H1 (cell line): ENCODE data around the gene ARHGEF12. TPM values are rescaled to one million over a fixed set of nuclear protein-coding genes. Genes with fewer than 3 reads are reported as not detected.
A peak's percentile ranks its signal among the peaks of the same experiment; 100 is the strongest.

Experiments used
- CTCF ChIA-PET: fragments of 300-600 bp; sonication (Branson Sonifier 250); formaldehyde crosslinking; loops from one replicate; lab custom pipeline; 2021; ENCODE audit not compliant: partially characterized antibody; lab: Charles Lee
- POLR2A ChIA-PET: fragments of 300-600 bp; sonication (Branson Sonifier 250); formaldehyde crosslinking; loops from one replicate; lab custom pipeline; 2021; ENCODE audit warnings: inconsistent platforms; ENCODE audit not compliant: partially characterized antibody; lab: Charles Lee
- DNase-seq, 2 experiments: peaks; one replicate each; pipeline versions ENCODE4 v3.0.0 to v3.0.0-alpha.2; 2010 to 2022; ENCODE audit warnings: low spot score in 2 of 2, low read depth in 1 of 2, mixed read lengths in 1 of 2
- FAIRE-seq: peaks from 2 replicates; lab custom pipeline; 2011; peaks lifted over from hg19 to GRCh38; lab: Jason Lieb, UNC
- H2AFZ ChIP-seq: 2 replicates; pipeline ENCODE4 v1.8.1; 2012; ENCODE audit warnings: low read length, inconsistent platforms
- H2AK5ac ChIP-seq: 2 replicates; pipeline ENCODE4 v1.6.1; 2013; ENCODE audit warnings: low read depth, low read length
- H2BK120ac ChIP-seq: replicated peaks from 2 replicates; pipeline ENCODE3; 2013; ENCODE audit warnings: low read depth, low read length, inconsistent platforms
- H2BK12ac ChIP-seq: 2 replicates; pipeline ENCODE4 v1.6.1; 2013; ENCODE audit warnings: low read depth, low read length
- H2BK15ac ChIP-seq: 2 replicates; pipeline ENCODE4 v1.6.1; 2013; ENCODE audit warnings: low read length
- H2BK20ac ChIP-seq: 2 replicates; pipeline ENCODE4 v1.6.1; 2013; ENCODE audit warnings: low read length
- H2BK5ac ChIP-seq: 2 replicates; pipeline ENCODE4 v1.6.1; 2013; ENCODE audit warnings: low read depth, low read length
- H3K14ac ChIP-seq: 2 replicates; pipeline ENCODE4 v1.6.1; 2013; ENCODE audit warnings: inconsistent platforms; ENCODE audit not compliant: insufficient read length
- H3K18ac ChIP-seq: 2 replicates; pipeline ENCODE4 v1.6.1; 2013; ENCODE audit warnings: low read length; ENCODE audit errors: extremely low read depth
- H3K23ac ChIP-seq: 2 replicates; pipeline ENCODE4 v1.6.1; 2013; ENCODE audit warnings: inconsistent platforms; ENCODE audit not compliant: insufficient read length
- H3K23me2 ChIP-seq: 2 replicates; pipeline ENCODE4 v1.6.1; 2013; ENCODE audit warnings: low read depth, low read length
- H3K27ac ChIP-seq: 2 replicates; pipeline ENCODE4 v1.6.1; 2011; ENCODE audit warnings: low read depth, low read length, inconsistent platforms
- H3K27me3 ChIP-seq, 4 experiments: replicated peaks in 1 of 4; 1 replicate in 1 of 4; 2 replicates in 3 of 4; pipeline versions ENCODE4 v1.6.1 to v1.8.1; 2011 to 2013; ENCODE audit warnings: low read length in 3 of 4, mild to moderate bottlenecking in 3 of 4, inconsistent platforms in 2 of 4, mixed read lengths in 2 of 4, moderate library complexity in 1 of 4; ENCODE audit not compliant: control insufficient read depth in 3 of 4, insufficient read depth in 3 of 4; ENCODE audit errors: extremely low read depth in 1 of 4
- H3K36me3 ChIP-seq, 4 experiments: 2 replicates each; pipeline versions ENCODE4 v1.6.1 to v1.8.1; 2011 to 2013; ENCODE audit warnings: mild to moderate bottlenecking in 4 of 4, low read length in 3 of 4, moderate library complexity in 2 of 4, control low read depth in 1 of 4, inconsistent platforms in 1 of 4; ENCODE audit not compliant: insufficient read depth in 4 of 4, control insufficient read depth in 2 of 4
- H3K4ac ChIP-seq: replicated peaks from 2 replicates; pipeline ENCODE3; 2013; ENCODE audit warnings: low read length, low read depth, mixed read lengths, inconsistent platforms; ENCODE audit not compliant: insufficient read length
- H3K4me1 ChIP-seq, 4 experiments: replicated peaks in 1 of 4; 1 replicate in 1 of 4; 2 replicates in 3 of 4; pipeline versions ENCODE4 v1.6.1 to v1.8.1; 2011 to 2013; ENCODE audit warnings: low read length in 3 of 4, inconsistent platforms in 2 of 4, mixed read lengths in 1 of 4; ENCODE audit not compliant: insufficient read depth in 4 of 4, control insufficient read depth in 3 of 4
- H3K4me2 ChIP-seq, 2 experiments: 2 replicates each; pipeline versions ENCODE4 v1.6.1 to v1.8.1; 2011 to 2013; ENCODE audit warnings: low read depth in 2 of 2, low read length in 2 of 2, control low read depth in 1 of 2, inconsistent platforms in 1 of 2, mild to moderate bottlenecking in 1 of 2; ENCODE audit not compliant: insufficient read depth in 1 of 2
- H3K4me3 ChIP-seq, 4 experiments: fragments of 200-600, 300-600 bp in 1 of 4; sonication (generic), shearing (Covaris generic), sonication (Bioruptor Twin) in 1 of 4; 2 replicates each; pipeline versions ENCODE4 v1.5.1 to v1.8.1; 2011 to 2016; ENCODE audit warnings: low read length in 4 of 4, low read depth in 3 of 4, control low read depth in 2 of 4, inconsistent platforms in 2 of 4, mild to moderate bottlenecking in 2 of 4, mixed read lengths in 1 of 4, moderate library complexity in 1 of 4; ENCODE audit not compliant: insufficient read depth in 2 of 4; ENCODE audit errors: extremely low read depth in 1 of 4
- H3K56ac ChIP-seq: replicated peaks from 2 replicates; pipeline ENCODE3; 2013; ENCODE audit warnings: low read depth, mild to moderate bottlenecking, mixed read lengths, low read length, inconsistent platforms; ENCODE audit not compliant: insufficient read length
- H3K79me1 ChIP-seq: 2 replicates; pipeline ENCODE4 v1.6.1; 2013; ENCODE audit warnings: low read depth, low read length, control low read depth
- H3K79me2 ChIP-seq, 2 experiments: 2 replicates each; pipeline versions ENCODE4 v1.6.1 to v1.8.1; 2012 to 2013; ENCODE audit warnings: low read length in 2 of 2, mild to moderate bottlenecking in 2 of 2, inconsistent platforms in 1 of 2; ENCODE audit not compliant: insufficient read depth in 2 of 2, control insufficient read depth in 1 of 2
- H3K9ac ChIP-seq, 4 experiments: replicated peaks in 1 of 4; 1 replicate in 1 of 4; 2 replicates in 3 of 4; pipeline versions ENCODE4 v1.6.1 to v1.8.1; 2011 to 2013; ENCODE audit warnings: low read depth in 3 of 4, low read length in 3 of 4, control low read depth in 2 of 4, mild to moderate bottlenecking in 2 of 4, moderate library complexity in 2 of 4, inconsistent platforms in 1 of 4; ENCODE audit errors: extremely low read depth in 1 of 4
- H3K9me3 ChIP-seq, 2 experiments: 2 replicates each; pipeline versions ENCODE4 v1.6.1 to v1.8.1; 2012 to 2013; ENCODE audit warnings: mild to moderate bottlenecking in 2 of 2, moderate library complexity in 2 of 2, control low read depth in 1 of 2, inconsistent platforms in 1 of 2, low read depth in 1 of 2, low read length in 1 of 2, mixed read lengths in 1 of 2; ENCODE audit not compliant: insufficient read depth in 2 of 2
- H4K20me1 ChIP-seq, 2 experiments: replicated peaks in 1 of 2; 2 replicates each; pipeline versions ENCODE3 to v1.8.1; 2011 to 2013; ENCODE audit warnings: inconsistent platforms in 2 of 2, low read length in 2 of 2, mild to moderate bottlenecking in 1 of 2; ENCODE audit not compliant: insufficient read depth in 2 of 2, control insufficient read depth in 1 of 2
- H4K5ac ChIP-seq: 2 replicates; pipeline ENCODE4 v1.6.1; 2013; ENCODE audit warnings: low read length, low read depth, mixed read lengths, inconsistent platforms; ENCODE audit not compliant: insufficient read length
- H4K8ac ChIP-seq: 2 replicates; pipeline ENCODE4 v1.8.0; 2013; ENCODE audit warnings: mild to moderate bottlenecking, moderate library complexity, low read length, inconsistent platforms; ENCODE audit not compliant: insufficient read depth; ENCODE audit errors: extremely low read depth
- H4K91ac ChIP-seq: replicated peaks from 2 replicates; pipeline ENCODE3; 2013; ENCODE audit warnings: low read length, mixed read lengths, inconsistent platforms; ENCODE audit not compliant: insufficient read length
- ASH2L ChIP-seq: fragments of 200-600, 300-600 bp; sonication (generic); IDR thresholded peaks from one replicate; pipeline ENCODE4 v1.7.1; 2017; ENCODE audit warnings: low read length
- ATF3 ChIP-seq: IDR thresholded peaks from 2 replicates; pipeline ENCODE4 v1.6.1; 2011; ENCODE audit warnings: low read depth, mild to moderate bottlenecking, low read length; ENCODE audit not compliant: insufficient read depth
- BCL11A ChIP-seq, 2 experiments: IDR thresholded peaks; one replicate each; pipeline ENCODE4 v1.6.1; 2011; ENCODE audit warnings: low read depth in 2 of 2, low read length in 2 of 2, mild to moderate bottlenecking in 2 of 2
- CBX8 ChIP-seq: fragments of 300-800, 300-1000 bp; sonication (generic); IDR thresholded peaks from 2 replicates; pipeline ENCODE4 v1.7.1; 2016; ENCODE audit warnings: low read depth, low read length, borderline replicate concordance
- EGR1 ChIP-seq: IDR thresholded peaks from 2 replicates; pipeline ENCODE4 v1.6.1; 2011; ENCODE audit warnings: low read depth, low read length, borderline replicate concordance
- MAX ChIP-seq: IDR thresholded peaks from 2 replicates; pipeline ENCODE4 v1.6.1; 2012; ENCODE audit warnings: inconsistent platforms
- NRF1 ChIP-seq: IDR thresholded peaks from 2 replicates; pipeline ENCODE4 v1.6.1; 2011; ENCODE audit warnings: mild to moderate bottlenecking, low read depth, low read length, improper control_type of control experiment
- RAD21 ChIP-seq, 2 experiments: IDR thresholded peaks in 1 of 2; conservative IDR thresholded peaks in 1 of 2; 2 replicates each; pipeline ENCODE4 v1.6.1; 2011; ENCODE audit warnings: low read depth in 2 of 2, low read length in 2 of 2, improper control_type of control experiment in 1 of 2, inconsistent platforms in 1 of 2, mild to moderate bottlenecking in 1 of 2, moderate library complexity in 1 of 2
- RBBP5 ChIP-seq: IDR thresholded peaks from 2 replicates; pipeline ENCODE4 v1.7.1; 2012; ENCODE audit warnings: low read depth, mild to moderate bottlenecking, inconsistent platforms, low read length, moderate library complexity, borderline replicate concordance
- RXRA ChIP-seq: IDR thresholded peaks from 2 replicates; pipeline ENCODE4 v1.6.1; 2011; ENCODE audit warnings: low read depth, mild to moderate bottlenecking, low read length, moderate library complexity; ENCODE audit not compliant: insufficient read depth
- SIRT6 ChIP-seq: IDR thresholded peaks from one replicate; pipeline ENCODE4 v1.7.1; 2012; ENCODE audit warnings: low read length, inconsistent platforms
- SP1 ChIP-seq: IDR thresholded peaks from 2 replicates; pipeline ENCODE4 v1.6.1; 2011; ENCODE audit warnings: low read depth, low read length
- TAF1 ChIP-seq: IDR thresholded peaks from 2 replicates; pipeline ENCODE4 v1.6.1; 2011; ENCODE audit warnings: mild to moderate bottlenecking, low read depth, low read length
- TAF7 ChIP-seq: optimal IDR thresholded peaks from 2 replicates; pipeline ENCODE3; 2011; ENCODE audit warnings: low read depth, mild to moderate bottlenecking, inconsistent platforms, low read length, moderate library complexity, borderline replicate concordance
- WGBS, 2 experiments: shearing (Covaris generic) in 1 of 2; methylation state at CpG; one replicate each; pipeline versions ENCODE4 v1.1.6 to v1.1.7; 2013 to 2015; ENCODE audit warnings: low lambda C conversion rate in 2 of 2, mixed read lengths in 2 of 2, inconsistent platforms in 1 of 2, low coverage in 1 of 2, missing lambda C conversion rate in 1 of 2; ENCODE audit not compliant: insufficient replicate concordance in 2 of 2, insufficient coverage in 1 of 2, insufficient read length in 1 of 2; ENCODE audit errors: extremely low coverage in 1 of 2, missing lambda C conversion rate in 1 of 2; 5-methylcytosine and 5-hydroxymethylcytosine counted together
- polyA plus RNA-seq, 7 experiments: library from polyadenylated mRNA; depleted of rRNA in 3 of 7; stranded (reverse) in 5 of 7; unstranded in 2 of 7; fragments of >200 nt in 5 of 7; fragments of 200-250 nt in 2 of 7; gene quantifications; 1 replicate in 5 of 7; 2 replicates in 1 of 7; 4 replicates in 1 of 7; pipeline versions ENCODE4 v1.2.1 to v1.2.3, GENCODE V29; 2011 to 2013; ENCODE audit warnings: missing spikeins in 2 of 7, mixed read lengths in 2 of 7
- total RNA-seq: library from RNA; stranded (reverse); fragmentation: NEBNext Ultra II Directional; extraction: Animal tissue kit (Norgen Biotek cat#: 25700); gene quantifications from 2 replicates; pipeline ENCODE4 v1.2.1, GENCODE V29; 2021

The ARHGEF12 gene
- total and polyA plus RNA-seq, 2 of the 8 experiments (the other 6 are each of a cell fraction or from before 2014, with no cell fraction given): 5.1 to 33.7 TPM

DNA sequence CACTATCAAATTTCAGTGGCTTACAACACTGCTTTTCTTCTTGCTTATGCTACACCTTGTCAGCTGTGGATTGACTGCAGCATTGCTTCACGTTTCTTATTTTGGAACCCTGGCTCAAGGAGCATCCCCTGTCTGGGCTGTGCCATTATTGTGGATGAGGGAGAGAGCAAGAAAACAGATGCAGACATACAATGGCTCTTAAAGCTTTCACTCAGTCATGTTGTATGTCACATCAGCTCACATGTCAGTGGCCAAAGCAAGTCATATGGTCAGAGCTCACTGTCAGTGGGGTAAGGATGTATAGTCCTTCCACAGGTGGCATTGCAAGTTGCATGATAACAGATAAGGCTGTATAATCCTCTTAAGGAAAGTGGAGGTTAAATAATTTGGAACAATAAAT is 10.0 kb downstream of the ARHGEF12 start:
- Histone ChIP-seq H3K27ac (no peak overlapping the region), H2AK5ac (no peak overlapping the region), H3K4ac (no peak overlapping the region), H3K36me3 (no peaks in the 10 kb centered on the region), H4K8ac (no peak overlapping the region), H3K23me2 (no peaks in the 10 kb centered on the region), H3K56ac (no peak overlapping the region), H3K4me3 (no peak overlapping the region), H2BK120ac (no peak overlapping the region), H3K4me2 (no peak overlapping the region), H2BK12ac (no peak overlapping the region), H3K23ac (no peak overlapping the region), H2BK5ac (no peak overlapping the region), H2AFZ (no peak overlapping the region), H4K91ac (no peak overlapping the region), H3K4me1 (no peaks in the 10 kb centered on the region), H3K27me3 (no peaks in the 10 kb centered on the region), H3K79me1 (peaks cover 3% of the 10 kb centered on the region; the same call in 1 of the 2 replicates), H3K79me2 (peaks cover 0 to 87% of the 10 kb centered on the region in 2 experiments; a peak in 3 of 4 replicates), H3K18ac (no peak overlapping the region), H4K20me1 (peaks cover 0 to 5% of the 10 kb centered on the region in 2 experiments), H2BK20ac (no peak overlapping the region), H4K5ac (no peak overlapping the region), H3K14ac (no peak overlapping the region), H3K9ac (no peak overlapping the region), H2BK15ac (no peak overlapping the region), H3K9me3 (no peaks in the 10 kb centered on the region)
- ChIA-PET POLR2A (interaction anchor here (1.7 kb wide), 1 partner anchor 10 kb away, joined by 6 read pairs; the partner anchor contains the start of gene ARHGEF12), CTCF (interaction anchor here (0.6 to 0.9 kb wide), 2 partner anchors 84 to 670 kb away, joined by 3 read pairs; no protein-coding TSS in a partner anchor)
- FAIRE-seq: peak; percentile 7
- no peak for DNase-seq
- WGBS, 2 experiments: 74% methylated on average over 1 of the region's 1 CpG; no CpG with 5 or more reads in 1 of the 2 experiments
- no peak for TF ChIP-seq TAF7
- TF ChIP-seq RAD21 (IDR thresholded peaks at IDR 0.05 in 1 of 2, conservative IDR thresholded peaks at IDR 0.05 in 1 of 2; ENCODE audit: low read depth in 2 of 2, low read length in 2 of 2): no peak
- no peak for TF ChIP-seq MAX
- no peak for TF ChIP-seq ATF3
- no peak for TF ChIP-seq SIRT6
- TF ChIP-seq RBBP5: no peak
- no peak for TF ChIP-seq SP1
- no peak for TF ChIP-seq NRF1
- TF ChIP-seq CBX8: no peak
- TF ChIP-seq RXRA: no peak
- no peak for TF ChIP-seq BCL11A (IDR thresholded peaks at IDR 0.05; ENCODE audit: low read depth in 2 of 2, low read length in 2 of 2)
- no peak for TF ChIP-seq EGR1
- no peak for TF ChIP-seq TAF1
- no peak for TF ChIP-seq ASH2L
